Neural progenitor cell (in vitro differentiated cells): ENCODE results near the gene LYRM7.

Experiments
- EZH2 ChIP-seq: fragments of 200-600 bp; sonication (generic); IDR thresholded peaks from 2 replicates; pipeline ENCODE4 v1.6.1; 2017; ENCODE audit warnings: antibody characterized with exemption, mild to moderate bottlenecking, moderate library complexity
- EZH2phosphoT487 ChIP-seq: fragments of 200-600 bp; sonication (generic); IDR thresholded peaks from 2 replicates; pipeline ENCODE4 v1.6.1; 2017; ENCODE audit warnings: antibody characterized with exemption
- TF ChIP-seq, protein P1 (sequence below): fragments of 200-600 bp; sonication (generic); IDR thresholded peaks from 2 replicates; pipeline ENCODE4 v1.5.1; 2017; ENCODE audit warnings: antibody characterized with exemption, mild to moderate bottlenecking

DNA sequence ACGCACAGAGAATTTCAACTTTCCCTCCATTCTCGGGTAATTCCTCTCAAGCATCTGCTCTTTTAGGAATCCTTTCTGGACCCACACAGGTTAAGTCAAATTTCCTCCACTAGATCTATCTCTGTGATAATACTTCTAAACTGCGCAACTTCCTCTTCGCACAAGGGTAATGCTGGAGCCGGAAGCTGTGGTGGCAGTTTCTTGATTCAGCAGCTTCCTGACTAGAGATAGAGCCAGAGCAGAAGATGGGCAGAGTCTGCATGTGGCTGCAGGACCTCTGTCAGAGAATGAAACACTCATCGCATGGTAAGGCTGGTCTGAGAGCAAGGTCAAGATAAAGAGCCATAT, 82.1 kb downstream of the LYRM7 start:
- TF ChIP-seq, protein P1, sequence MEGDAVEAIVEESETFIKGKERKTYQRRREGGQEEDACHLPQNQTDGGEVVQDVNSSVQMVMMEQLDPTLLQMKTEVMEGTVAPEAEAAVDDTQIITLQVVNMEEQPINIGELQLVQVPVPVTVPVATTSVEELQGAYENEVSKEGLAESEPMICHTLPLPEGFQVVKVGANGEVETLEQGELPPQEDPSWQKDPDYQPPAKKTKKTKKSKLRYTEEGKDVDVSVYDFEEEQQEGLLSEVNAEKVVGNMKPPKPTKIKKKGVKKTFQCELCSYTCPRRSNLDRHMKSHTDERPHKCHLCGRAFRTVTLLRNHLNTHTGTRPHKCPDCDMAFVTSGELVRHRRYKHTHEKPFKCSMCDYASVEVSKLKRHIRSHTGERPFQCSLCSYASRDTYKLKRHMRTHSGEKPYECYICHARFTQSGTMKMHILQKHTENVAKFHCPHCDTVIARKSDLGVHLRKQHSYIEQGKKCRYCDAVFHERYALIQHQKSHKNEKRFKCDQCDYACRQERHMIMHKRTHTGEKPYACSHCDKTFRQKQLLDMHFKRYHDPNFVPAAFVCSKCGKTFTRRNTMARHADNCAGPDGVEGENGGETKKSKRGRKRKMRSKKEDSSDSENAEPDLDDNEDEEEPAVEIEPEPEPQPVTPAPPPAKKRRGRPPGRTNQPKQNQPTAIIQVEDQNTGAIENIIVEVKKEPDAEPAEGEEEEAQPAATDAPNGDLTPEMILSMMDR: no peak
- TF ChIP-seq EZH2 (no peak), EZH2phosphoT487 (no peak)
